HepG2 (cell line): ENCODE measurements around the gene EIF3A. TPM values are rescaled to one million over a fixed set of nuclear protein-coding genes. Genes with fewer than 3 reads are reported as not detected.

Experiments used
- MED1 ChIP-seq: sonication (generic); formaldehyde crosslinking; IDR thresholded peaks from 2 replicates; pipeline ENCODE4 v1.4.0; 2020; ENCODE audit warnings: missing genetic modification reagents
- NR2C2 ChIP-seq: sonication (generic); formaldehyde crosslinking; IDR thresholded peaks from 2 replicates; pipeline ENCODE4 v1.4.0; 2020; ENCODE audit warnings: missing genetic modification reagents, mild to moderate bottlenecking, moderate library complexity, borderline replicate concordance
- REL ChIP-seq: sonication (generic); formaldehyde crosslinking; conservative IDR thresholded peaks from 2 replicates; pipeline ENCODE4 v1.8.0; 2022; ENCODE audit warnings: mild to moderate bottlenecking, missing genetic modification reagents, moderate library complexity
- TAF1 ChIP-seq: sonication (generic); formaldehyde crosslinking; IDR thresholded peaks from 2 replicates; pipeline ENCODE4 v1.4.0; 2020; ENCODE audit warnings: missing genetic modification reagents
- TMF1 ChIP-seq: sonication (generic); formaldehyde crosslinking; IDR thresholded peaks from 2 replicates; pipeline ENCODE4 v1.8.1; 2022; ENCODE audit warnings: low read depth, missing genetic modification reagents
- ZNF30 ChIP-seq: sonication (generic); formaldehyde crosslinking; IDR thresholded peaks from 2 replicates; pipeline ENCODE4 v1.5.0; 2020; ENCODE audit warnings: mild to moderate bottlenecking, missing genetic modification reagents
- ZNF383 ChIP-seq: sonication (generic); formaldehyde crosslinking; IDR thresholded peaks from 2 replicates; pipeline ENCODE4 v1.4.0; 2020; ENCODE audit warnings: missing genetic modification reagents, mild to moderate bottlenecking, borderline replicate concordance
- ZNF720 ChIP-seq: sonication (generic); formaldehyde crosslinking; IDR thresholded peaks from 2 replicates; pipeline ENCODE4 v1.4.0; 2020; ENCODE audit warnings: missing genetic modification reagents
- ZNF782 ChIP-seq: sonication (generic); formaldehyde crosslinking; IDR thresholded peaks from 2 replicates; pipeline ENCODE4 v1.4.0; 2020; ENCODE audit warnings: missing genetic modification reagents, mild to moderate bottlenecking, borderline replicate concordance
- ZNF883 ChIP-seq: sonication (generic); formaldehyde crosslinking; IDR thresholded peaks from 2 replicates; pipeline ENCODE4 v1.5.1; 2020; ENCODE audit warnings: mild to moderate bottlenecking, missing genetic modification reagents; ENCODE audit errors: not compliant biosample characterization
- polyA plus RNA-seq, 8 experiments: library from polyadenylated mRNA; depleted of rRNA in 3 of 8; stranded (reverse) in 7 of 8; unstranded in 1 of 8; fragments of >200 nt; fragmentation: Illumina TruSeq in 4 of 8; extraction: Trizol in 4 of 8; gene quantifications; 2 replicates each; pipeline versions ENCODE4 v1.2.1 to v1.2.3, GENCODE V29; 2011 to 2016; ENCODE audit warnings: low read depth in 4 of 8, missing spikeins in 1 of 8, mixed read lengths in 1 of 8; ENCODE audit not compliant: insufficient read depth in 1 of 8
- total RNA-seq, 5 experiments: library from RNA; depleted of rRNA; stranded (reverse); fragments of >200 nt; fragmentation: Illumina TruSeq; extraction: Trizol; gene quantifications; 2 replicates each; pipeline ENCODE4 v1.2.3, GENCODE V29; 2016; ENCODE audit warnings: low read depth in 1 of 5
- TF ChIP-seq, protein P1 (sequence below): sonication (generic); formaldehyde crosslinking; IDR thresholded peaks from 2 replicates; pipeline ENCODE4 v1.4.0; 2020; ENCODE audit warnings: missing genetic modification reagents, borderline replicate concordance
- TF ChIP-seq, protein P2 (sequence below): sonication (generic); formaldehyde crosslinking; IDR thresholded peaks from 2 replicates; pipeline ENCODE4 v1.5.0; 2020; ENCODE audit warnings: mild to moderate bottlenecking, missing genetic modification reagents
- TF ChIP-seq, protein P3 (sequence below): sonication (generic); formaldehyde crosslinking; IDR thresholded peaks from 2 replicates; pipeline ENCODE4 v1.9.0; 2021; ENCODE audit warnings: missing genetic modification reagents, borderline replicate concordance
- TF ChIP-seq, protein P4 (sequence below): sonication (generic); formaldehyde crosslinking; IDR thresholded peaks from 2 replicates; pipeline ENCODE4 v1.8.0; 2023; ENCODE audit warnings: mild to moderate bottlenecking, missing genetic modification reagents
- TF ChIP-seq, protein P5 (sequence below), 2 experiments: fragments of 450-650 bp in 1 of 2; sonication (generic) in 1 of 2; formaldehyde crosslinking; IDR thresholded peaks; 2 replicates each; pipeline versions ENCODE4 v1.5.0 to v1.8.0; 2020 to 2022; ENCODE audit warnings: mild to moderate bottlenecking in 1 of 2, missing genetic modification reagents in 1 of 2
- TF ChIP-seq, protein P6 (sequence below): fragments of 450-650 bp; IDR thresholded peaks from 2 replicates; pipeline ENCODE4 v1.6.1; 2017

EIF3A gene
- total and polyA plus RNA-seq, 2 of the 13 experiments (the other 11 are each of a cell fraction or from before 2014, with no cell fraction given): 25.6 to 117 TPM

DNA sequence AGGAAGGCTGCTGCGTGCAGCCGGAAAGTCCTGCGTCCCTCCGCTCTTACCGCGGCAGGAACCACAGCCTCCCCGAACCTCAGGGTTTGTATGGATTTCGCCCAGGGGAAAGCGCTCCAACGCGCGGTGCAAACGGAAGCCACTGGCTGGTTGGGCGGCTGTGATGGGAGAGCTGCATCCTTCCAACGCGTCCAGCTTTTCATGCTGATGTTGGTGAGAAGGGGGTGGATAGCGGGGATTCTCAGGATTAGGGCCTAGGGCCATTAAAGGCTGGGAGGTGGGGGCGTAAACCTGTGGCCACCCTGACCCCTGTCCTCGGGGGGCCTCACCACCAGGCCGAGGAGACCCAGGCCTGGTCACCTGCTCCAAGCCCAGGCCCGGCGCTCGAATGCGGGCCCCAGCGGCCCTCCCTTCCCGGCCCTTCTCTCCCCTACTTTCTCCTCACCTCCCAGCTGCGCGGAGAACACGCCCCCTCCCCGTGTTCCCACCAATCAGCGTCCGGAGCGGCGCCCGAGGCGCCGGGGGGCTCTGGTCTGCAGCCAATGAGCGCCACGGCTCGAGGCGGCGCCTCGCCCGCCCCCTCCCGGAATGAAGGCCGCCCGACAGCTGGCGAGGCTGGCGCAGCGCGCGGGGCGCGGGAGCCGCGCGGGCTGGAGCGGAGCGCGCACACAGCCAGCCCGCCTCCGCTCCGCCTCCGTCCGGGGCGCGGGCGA, 51.6 kb downstream of the EIF3A start (continued):
- TF ChIP-seq, protein P1, sequence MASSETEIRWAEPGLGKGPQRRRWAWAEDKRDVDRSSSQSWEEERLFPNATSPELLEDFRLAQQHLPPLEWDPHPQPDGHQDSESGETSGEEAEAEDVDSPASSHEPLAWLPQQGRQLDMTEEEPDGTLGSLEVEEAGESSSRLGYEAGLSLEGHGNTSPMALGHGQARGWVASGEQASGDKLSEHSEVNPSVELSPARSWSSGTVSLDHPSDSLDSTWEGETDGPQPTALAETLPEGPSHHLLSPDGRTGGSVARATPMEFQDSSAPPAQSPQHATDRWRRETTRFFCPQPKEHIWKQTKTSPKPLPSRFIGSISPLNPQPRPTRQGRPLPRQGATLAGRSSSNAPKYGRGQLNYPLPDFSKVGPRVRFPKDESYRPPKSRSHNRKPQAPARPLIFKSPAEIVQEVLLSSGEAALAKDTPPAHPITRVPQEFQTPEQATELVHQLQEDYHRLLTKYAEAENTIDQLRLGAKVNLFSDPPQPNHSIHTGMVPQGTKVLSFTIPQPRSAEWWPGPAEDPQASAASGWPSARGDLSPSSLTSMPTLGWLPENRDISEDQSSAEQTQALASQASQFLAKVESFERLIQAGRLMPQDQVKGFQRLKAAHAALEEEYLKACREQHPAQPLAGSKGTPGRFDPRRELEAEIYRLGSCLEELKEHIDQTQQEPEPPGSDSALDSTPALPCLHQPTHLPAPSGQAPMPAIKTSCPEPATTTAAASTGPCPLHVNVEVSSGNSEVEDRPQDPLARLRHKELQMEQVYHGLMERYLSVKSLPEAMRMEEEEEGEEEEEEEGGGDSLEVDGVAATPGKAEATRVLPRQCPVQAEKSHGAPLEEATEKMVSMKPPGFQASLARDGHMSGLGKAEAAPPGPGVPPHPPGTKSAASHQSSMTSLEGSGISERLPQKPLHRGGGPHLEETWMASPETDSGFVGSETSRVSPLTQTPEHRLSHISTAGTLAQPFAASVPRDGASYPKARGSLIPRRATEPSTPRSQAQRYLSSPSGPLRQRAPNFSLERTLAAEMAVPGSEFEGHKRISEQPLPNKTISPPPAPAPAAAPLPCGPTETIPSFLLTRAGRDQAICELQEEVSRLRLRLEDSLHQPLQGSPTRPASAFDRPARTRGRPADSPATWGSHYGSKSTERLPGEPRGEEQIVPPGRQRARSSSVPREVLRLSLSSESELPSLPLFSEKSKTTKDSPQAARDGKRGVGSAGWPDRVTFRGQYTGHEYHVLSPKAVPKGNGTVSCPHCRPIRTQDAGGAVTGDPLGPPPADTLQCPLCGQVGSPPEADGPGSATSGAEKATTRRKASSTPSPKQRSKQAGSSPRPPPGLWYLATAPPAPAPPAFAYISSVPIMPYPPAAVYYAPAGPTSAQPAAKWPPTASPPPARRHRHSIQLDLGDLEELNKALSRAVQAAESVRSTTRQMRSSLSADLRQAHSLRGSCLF (CRISPR knock-in tag): no peak
- TF ChIP-seq ZNF383 (CRISPR knock-in tag) (no peak), ZNF883 (CRISPR knock-in tag) (peak; percentile 67), TAF1 (CRISPR knock-in tag) (0 out of 2 replicates have a peak, but pooled peaks have one; percentile 42), ZNF720 (CRISPR knock-in tag) (no peak), ZNF782 (CRISPR knock-in tag) (no peak), MED1 (CRISPR knock-in tag) (no peak), TMF1 (CRISPR knock-in tag) (no peak), ZNF30 (no peak), NR2C2 (CRISPR knock-in tag) (no peak), REL (no peak)
- TF ChIP-seq, protein P2, sequence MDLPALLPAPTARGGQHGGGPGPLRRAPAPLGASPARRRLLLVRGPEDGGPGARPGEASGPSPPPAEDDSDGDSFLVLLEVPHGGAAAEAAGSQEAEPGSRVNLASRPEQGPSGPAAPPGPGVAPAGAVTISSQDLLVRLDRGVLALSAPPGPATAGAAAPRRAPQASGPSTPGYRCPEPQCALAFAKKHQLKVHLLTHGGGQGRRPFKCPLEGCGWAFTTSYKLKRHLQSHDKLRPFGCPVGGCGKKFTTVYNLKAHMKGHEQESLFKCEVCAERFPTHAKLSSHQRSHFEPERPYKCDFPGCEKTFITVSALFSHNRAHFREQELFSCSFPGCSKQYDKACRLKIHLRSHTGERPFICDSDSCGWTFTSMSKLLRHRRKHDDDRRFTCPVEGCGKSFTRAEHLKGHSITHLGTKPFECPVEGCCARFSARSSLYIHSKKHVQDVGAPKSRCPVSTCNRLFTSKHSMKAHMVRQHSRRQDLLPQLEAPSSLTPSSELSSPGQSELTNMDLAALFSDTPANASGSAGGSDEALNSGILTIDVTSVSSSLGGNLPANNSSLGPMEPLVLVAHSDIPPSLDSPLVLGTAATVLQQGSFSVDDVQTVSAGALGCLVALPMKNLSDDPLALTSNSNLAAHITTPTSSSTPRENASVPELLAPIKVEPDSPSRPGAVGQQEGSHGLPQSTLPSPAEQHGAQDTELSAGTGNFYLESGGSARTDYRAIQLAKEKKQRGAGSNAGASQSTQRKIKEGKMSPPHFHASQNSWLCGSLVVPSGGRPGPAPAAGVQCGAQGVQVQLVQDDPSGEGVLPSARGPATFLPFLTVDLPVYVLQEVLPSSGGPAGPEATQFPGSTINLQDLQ (CRISPR knock-in tag): no peak
- TF ChIP-seq, protein P3, sequence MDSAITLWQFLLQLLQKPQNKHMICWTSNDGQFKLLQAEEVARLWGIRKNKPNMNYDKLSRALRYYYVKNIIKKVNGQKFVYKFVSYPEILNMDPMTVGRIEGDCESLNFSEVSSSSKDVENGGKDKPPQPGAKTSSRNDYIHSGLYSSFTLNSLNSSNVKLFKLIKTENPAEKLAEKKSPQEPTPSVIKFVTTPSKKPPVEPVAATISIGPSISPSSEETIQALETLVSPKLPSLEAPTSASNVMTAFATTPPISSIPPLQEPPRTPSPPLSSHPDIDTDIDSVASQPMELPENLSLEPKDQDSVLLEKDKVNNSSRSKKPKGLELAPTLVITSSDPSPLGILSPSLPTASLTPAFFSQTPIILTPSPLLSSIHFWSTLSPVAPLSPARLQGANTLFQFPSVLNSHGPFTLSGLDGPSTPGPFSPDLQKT (CRISPR knock-in tag): no peak
- TF ChIP-seq, protein P4, sequence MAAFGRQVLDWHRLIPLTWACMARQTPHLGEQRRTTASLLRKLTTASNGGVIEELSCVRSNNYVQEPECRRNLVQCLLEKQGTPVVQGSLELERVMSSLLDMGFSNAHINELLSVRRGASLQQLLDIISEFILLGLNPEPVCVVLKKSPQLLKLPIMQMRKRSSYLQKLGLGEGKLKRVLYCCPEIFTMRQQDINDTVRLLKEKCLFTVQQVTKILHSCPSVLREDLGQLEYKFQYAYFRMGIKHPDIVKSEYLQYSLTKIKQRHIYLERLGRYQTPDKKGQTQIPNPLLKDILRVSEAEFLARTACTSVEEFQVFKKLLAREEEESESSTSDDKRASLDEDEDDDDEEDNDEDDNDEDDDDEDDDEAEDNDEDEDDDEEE (CRISPR knock-in tag): peak; percentile 60; the same call in 1 of the 2 replicates
- TF ChIP-seq, protein P5, sequence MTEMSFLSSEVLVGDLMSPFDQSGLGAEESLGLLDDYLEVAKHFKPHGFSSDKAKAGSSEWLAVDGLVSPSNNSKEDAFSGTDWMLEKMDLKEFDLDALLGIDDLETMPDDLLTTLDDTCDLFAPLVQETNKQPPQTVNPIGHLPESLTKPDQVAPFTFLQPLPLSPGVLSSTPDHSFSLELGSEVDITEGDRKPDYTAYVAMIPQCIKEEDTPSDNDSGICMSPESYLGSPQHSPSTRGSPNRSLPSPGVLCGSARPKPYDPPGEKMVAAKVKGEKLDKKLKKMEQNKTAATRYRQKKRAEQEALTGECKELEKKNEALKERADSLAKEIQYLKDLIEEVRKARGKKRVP (CRISPR knock-in tag; IDR thresholded peaks at IDR 0.05): no peak
- TF ChIP-seq, protein P6, sequence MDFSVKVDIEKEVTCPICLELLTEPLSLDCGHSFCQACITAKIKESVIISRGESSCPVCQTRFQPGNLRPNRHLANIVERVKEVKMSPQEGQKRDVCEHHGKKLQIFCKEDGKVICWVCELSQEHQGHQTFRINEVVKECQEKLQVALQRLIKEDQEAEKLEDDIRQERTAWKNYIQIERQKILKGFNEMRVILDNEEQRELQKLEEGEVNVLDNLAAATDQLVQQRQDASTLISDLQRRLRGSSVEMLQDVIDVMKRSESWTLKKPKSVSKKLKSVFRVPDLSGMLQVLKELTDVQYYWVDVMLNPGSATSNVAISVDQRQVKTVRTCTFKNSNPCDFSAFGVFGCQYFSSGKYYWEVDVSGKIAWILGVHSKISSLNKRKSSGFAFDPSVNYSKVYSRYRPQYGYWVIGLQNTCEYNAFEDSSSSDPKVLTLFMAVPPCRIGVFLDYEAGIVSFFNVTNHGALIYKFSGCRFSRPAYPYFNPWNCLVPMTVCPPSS: no peak
